ENCODE data around the gene PSMC3IP. TPM values are rescaled to one million over a fixed set of nuclear protein-coding genes. Genes with fewer than 3 reads are reported as not detected.

Gene PSMC3IP
- total RNA-seq, 2 experiments from 2014 or later, result 2.6 to 3.4 TPM

- peaks cover 83% of the 10 kb centered on the region for H3K36me3 Mint-ChIP-seq (ENCODE audit: low read depth)
- no peaks in the 10 kb centered on the region for H3K9me3 Mint-ChIP-seq
- H3K27me3 Mint-ChIP-seq, result no peaks in the 10 kb centered on the region
- CTCF ChIA-PET, result interaction anchor here (0.8 to 4.6 kb wide), 3 partner anchors 11 to 20 kb away, joined by 3 to 45 read pairs (median 3); partner anchors contain the start of gene PSMC3IP
- peak within 1 kb of the TSS; percentile 97 for H3K4me3 Mint-ChIP-seq
- Histone ChIP-seq H3K27ac (ENCODE audit: low read depth in 1 of 2, low read length in 2 of 2) (peak within 1 kb of the TSS; percentile 83 to 86), H3K4me1 (ENCODE audit: insufficient read depth, low read length) (peaks cover 64% of the 10 kb centered on the region), H3K9me3 (ENCODE audit: control insufficient read depth in 1 of 2, insufficient read depth in 1 of 2, low read length in 2 of 2) (no peaks in the 10 kb centered on the region), H3K27me3 (ENCODE audit: control insufficient read depth in 1 of 2, insufficient read depth in 2 of 2, low read length in 2 of 2) (no peaks in the 10 kb centered on the region), H3K36me3 (ENCODE audit: insufficient read depth, low read length) (peaks cover 69% of the 10 kb centered on the region), H3K4me3 (ENCODE audit: low read length) (peak within 1 kb of the TSS; percentile 96)
- H3K4me1 Mint-ChIP-seq (ENCODE audit: low read depth), result peaks cover 42% of the 10 kb centered on the region
- ATAC-seq (ENCODE audit: poor library complexity), result peak; percentile 68
- intact Hi-C loops (cut with DNase I, micrococcal nuclease), result loop anchor here in 1 of 2 experiments (2.0 kb wide), 1 partner anchor 42 kb away; the partner anchor contains the start of genes RETREG3 and TUBG1
- POLR2A ChIA-PET, result interaction anchor here (0.6 to 2.6 kb wide), 11 partner anchors 11 to 879 kb away, joined by 3 to 26 read pairs (median 6); partner anchors contain the start of genes EIF1, NAGLU, ODAD4 and PSMC3IP
- peak; percentile 83 to 97 (median 90) for DNase-seq
- H3K27ac Mint-ChIP-seq, result peak within 1 kb of the TSS; percentile 96
- TF ChIP-seq, protein P1, sequence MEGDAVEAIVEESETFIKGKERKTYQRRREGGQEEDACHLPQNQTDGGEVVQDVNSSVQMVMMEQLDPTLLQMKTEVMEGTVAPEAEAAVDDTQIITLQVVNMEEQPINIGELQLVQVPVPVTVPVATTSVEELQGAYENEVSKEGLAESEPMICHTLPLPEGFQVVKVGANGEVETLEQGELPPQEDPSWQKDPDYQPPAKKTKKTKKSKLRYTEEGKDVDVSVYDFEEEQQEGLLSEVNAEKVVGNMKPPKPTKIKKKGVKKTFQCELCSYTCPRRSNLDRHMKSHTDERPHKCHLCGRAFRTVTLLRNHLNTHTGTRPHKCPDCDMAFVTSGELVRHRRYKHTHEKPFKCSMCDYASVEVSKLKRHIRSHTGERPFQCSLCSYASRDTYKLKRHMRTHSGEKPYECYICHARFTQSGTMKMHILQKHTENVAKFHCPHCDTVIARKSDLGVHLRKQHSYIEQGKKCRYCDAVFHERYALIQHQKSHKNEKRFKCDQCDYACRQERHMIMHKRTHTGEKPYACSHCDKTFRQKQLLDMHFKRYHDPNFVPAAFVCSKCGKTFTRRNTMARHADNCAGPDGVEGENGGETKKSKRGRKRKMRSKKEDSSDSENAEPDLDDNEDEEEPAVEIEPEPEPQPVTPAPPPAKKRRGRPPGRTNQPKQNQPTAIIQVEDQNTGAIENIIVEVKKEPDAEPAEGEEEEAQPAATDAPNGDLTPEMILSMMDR (IDR thresholded peaks at IDR 0.05), result no peak
Measured at GRCh38 chr17:42566883-42567573, 10.5 kb downstream of the PSMC3IP start, which contains the start of gene MLX. MLX (plus strand) TSS chr17:42567100; CDS start chr17:42567125, 25 bp downstream.

GRCh38 chr17:42566215-42566882 is 11.2 kb downstream of the PSMC3IP start:
- intact Hi-C loops (cut with DNase I, micrococcal nuclease), result loop anchor here in 1 of 2 experiments (2.0 kb wide), 1 partner anchor 42 kb away; the partner anchor contains the start of genes RETREG3 and TUBG1
- DNase-seq, result peak in 1 of 14 experiments; percentile 26
- POLR2A ChIA-PET, result interaction anchor here (0.6 to 2.6 kb wide), 8 partner anchors 11 to 878 kb away, joined by 3 to 26 read pairs (median 6); partner anchors contain the start of genes EIF1, NAGLU, ODAD4 and PSMC3IP
- Mint-ChIP-seq H3K4me1 (ENCODE audit: low read depth) (peaks cover 47% of the 10 kb centered on the region), H3K27ac (peak overlapping the region; percentile 96), H3K36me3 (ENCODE audit: low read depth) (peaks cover 80% of the 10 kb centered on the region), H3K9me3 (no peaks in the 10 kb centered on the region), H3K27me3 (no peaks in the 10 kb centered on the region), H3K4me3 (peak overlapping the region; percentile 97)
- no peak for ATAC-seq (ENCODE audit: poor library complexity)
- Histone ChIP-seq H3K27ac (ENCODE audit: low read depth in 1 of 2, low read length in 2 of 2) (peak overlapping the region; percentile 81 to 86), H3K27me3 (ENCODE audit: control insufficient read depth in 1 of 2, insufficient read depth in 2 of 2, low read length in 2 of 2) (no peaks in the 10 kb centered on the region), H3K4me3 (ENCODE audit: low read length) (peak overlapping the region; percentile 96), H3K36me3 (ENCODE audit: insufficient read depth, low read length) (peaks cover 62% of the 10 kb centered on the region), H3K4me1 (ENCODE audit: insufficient read depth, low read length) (peaks cover 70% of the 10 kb centered on the region), H3K9me3 (ENCODE audit: control insufficient read depth in 1 of 2, insufficient read depth in 1 of 2, low read length in 2 of 2) (no peaks in the 10 kb centered on the region)
- CTCF ChIA-PET, result interaction anchor here (0.8 to 4.6 kb wide), 2 partner anchors 11 to 197 kb away, joined by 3 to 45 read pairs; partner anchors contain the start of gene PSMC3IP
- TF ChIP-seq, protein P1 (IDR thresholded peaks at IDR 0.05), result no peak

Measured in CD4-positive, alpha-beta T cell (primary cell).